ENCODE measurements around the gene CCDC138. TPM values are rescaled to one million over a fixed set of nuclear protein-coding genes. Genes with fewer than 3 reads are reported as not detected.

The CCDC138 gene
- total RNA-seq, 4 donors from 2014 or later = 1.9 to 4.6 (median 2.9) TPM

DNA sequence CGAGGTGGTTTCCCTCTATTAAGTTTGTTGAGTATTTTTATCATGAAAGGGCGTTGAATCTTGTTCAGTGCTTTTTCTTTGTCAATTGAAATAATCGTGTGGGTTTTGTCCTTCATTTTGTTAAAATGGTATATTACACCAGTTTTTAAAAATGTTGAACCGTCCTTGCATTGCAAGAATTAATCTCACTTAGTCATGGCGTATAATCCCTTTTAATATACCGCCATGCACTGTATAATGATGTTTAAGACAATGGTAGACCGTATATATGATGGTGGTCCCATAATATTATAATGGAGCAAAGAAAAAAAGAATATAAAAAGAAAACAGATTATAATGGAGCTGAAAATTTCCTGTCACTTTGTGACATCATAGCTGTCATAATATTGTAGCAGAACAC, 50.6 kb downstream of the CCDC138 start:
- TF ChIP-seq, protein P1, sequence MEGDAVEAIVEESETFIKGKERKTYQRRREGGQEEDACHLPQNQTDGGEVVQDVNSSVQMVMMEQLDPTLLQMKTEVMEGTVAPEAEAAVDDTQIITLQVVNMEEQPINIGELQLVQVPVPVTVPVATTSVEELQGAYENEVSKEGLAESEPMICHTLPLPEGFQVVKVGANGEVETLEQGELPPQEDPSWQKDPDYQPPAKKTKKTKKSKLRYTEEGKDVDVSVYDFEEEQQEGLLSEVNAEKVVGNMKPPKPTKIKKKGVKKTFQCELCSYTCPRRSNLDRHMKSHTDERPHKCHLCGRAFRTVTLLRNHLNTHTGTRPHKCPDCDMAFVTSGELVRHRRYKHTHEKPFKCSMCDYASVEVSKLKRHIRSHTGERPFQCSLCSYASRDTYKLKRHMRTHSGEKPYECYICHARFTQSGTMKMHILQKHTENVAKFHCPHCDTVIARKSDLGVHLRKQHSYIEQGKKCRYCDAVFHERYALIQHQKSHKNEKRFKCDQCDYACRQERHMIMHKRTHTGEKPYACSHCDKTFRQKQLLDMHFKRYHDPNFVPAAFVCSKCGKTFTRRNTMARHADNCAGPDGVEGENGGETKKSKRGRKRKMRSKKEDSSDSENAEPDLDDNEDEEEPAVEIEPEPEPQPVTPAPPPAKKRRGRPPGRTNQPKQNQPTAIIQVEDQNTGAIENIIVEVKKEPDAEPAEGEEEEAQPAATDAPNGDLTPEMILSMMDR (IDR thresholded peaks at IDR 0.05; ENCODE audit: low read depth) = no peak

DNA sequence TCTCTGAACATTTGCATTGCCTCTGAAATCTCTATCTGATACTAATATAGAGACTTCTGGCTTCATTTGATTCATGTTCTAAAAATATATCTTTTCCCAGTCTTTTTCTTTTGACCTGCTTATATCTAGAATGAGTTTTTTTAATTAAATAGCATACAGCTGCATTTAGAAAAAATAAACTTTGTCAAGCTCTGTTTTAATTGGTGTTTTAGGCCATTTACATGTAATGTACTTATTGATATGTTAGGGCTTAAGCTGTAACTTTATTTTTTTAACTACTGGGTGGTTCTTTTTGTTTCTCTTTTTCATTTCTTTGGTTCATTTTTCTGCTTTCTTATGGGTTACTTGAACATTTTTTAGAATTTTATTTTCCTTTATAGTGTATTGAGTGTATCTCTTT, 54.9 kb downstream of the CCDC138 start:
- TF ChIP-seq, protein P1 (IDR thresholded peaks at IDR 0.05; ENCODE audit: low read depth) = no peak

DNA sequence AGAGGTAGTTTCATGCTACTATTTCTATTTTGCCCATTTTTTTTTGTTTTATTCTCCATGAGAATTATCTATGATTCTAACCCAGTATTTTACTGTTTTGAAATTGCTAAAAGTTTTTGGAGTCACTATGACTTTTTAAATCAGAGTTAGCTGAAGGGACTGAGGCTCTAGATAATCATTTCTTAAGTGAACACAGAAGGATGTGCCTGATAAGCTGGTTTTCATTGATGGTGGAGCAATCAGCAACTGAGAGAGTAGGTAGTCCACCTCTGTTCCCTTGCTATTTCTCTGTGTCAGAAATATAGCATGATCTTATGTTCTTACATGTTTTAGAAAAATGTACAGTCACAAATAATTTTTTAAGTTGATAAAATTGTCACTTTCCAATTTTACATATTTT, 59.4 kb downstream of the CCDC138 start:
- TF ChIP-seq, protein P1 (IDR thresholded peaks at IDR 0.05; ENCODE audit: low read depth) = no peak

DNA sequence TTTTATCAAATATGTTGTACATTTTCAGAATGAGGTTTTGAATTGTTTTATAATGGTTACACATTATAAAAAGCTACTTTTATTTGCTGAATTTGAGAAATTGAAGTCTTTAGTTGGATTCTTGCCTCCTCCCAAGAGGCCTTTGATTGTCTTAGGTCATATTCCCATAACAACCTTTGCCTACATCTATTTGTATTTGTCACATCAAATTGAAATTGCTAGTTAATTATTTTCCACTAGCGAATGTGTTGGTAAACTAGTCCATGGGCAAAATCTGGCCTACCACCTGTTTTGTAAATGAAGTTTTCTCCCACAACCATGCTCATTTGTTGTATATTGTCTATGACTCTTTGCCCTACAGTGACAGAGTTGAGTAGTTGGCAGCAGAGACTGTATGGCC, 60.4 kb downstream of the CCDC138 start:
- TF ChIP-seq, protein P1 (IDR thresholded peaks at IDR 0.05; ENCODE audit: low read depth) = no peak

DNA sequence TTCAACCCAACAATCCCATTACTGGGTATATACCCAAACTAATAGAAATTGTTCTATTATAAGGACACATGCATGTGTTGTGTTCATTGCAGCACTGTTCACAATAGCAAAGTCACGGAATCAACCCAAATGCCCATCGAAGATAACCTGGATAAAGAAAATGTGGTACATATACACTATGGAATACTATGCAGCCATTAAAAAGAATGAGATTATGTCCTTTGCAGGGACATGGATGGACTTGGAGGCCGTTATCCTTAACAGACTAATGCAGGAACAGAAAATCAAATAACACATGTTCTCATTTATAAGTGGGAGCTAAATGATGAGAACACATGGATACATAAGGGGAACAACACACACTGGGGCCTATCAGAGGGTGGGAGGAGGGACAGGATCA, 65.8 kb downstream of the CCDC138 start:
- TF ChIP-seq, protein P1 (IDR thresholded peaks at IDR 0.05; ENCODE audit: low read depth) = no peak

DNA sequence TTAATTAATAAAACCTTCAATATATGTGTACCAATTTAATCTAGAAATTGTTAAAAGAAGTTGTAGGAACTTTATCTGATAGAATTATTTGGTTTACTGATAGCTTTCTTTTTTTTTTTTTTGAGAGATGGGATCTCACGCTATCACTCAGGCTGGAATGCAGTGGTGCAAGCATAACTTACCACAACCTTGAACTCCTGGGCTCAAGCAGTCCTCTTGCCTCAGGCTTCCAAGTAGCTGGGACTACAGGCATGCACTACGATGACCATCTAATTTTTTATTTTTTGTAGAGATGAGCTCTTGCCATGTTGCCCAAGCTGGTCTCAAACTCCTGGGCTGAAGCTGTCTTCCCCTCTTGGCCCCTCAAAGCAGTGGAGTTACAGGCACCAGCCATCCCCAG, 66.8 kb downstream of the CCDC138 start:
- TF ChIP-seq, protein P1 (IDR thresholded peaks at IDR 0.05; ENCODE audit: low read depth) = no peak

DNA sequence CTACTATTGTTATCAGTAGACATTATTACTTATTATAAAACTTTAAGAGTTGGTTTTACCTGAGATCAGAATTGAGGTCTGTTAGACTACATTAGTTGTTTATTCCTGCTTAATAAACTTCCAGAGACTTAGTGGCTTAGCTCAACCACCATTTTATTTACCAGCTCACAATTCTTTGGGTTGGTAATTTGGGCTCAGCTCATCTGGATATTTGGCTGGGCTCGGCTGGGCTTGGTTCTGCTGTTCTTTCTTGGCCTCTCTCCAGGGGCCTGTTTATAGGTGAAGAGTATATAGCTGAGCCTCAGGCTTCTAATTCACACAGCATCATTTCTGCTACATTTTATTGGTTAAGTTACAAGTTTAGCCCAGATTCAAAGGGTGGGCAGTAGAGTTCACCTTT, 67.9 kb downstream of the CCDC138 start:
- TF ChIP-seq, protein P1 (IDR thresholded peaks at IDR 0.05; ENCODE audit: low read depth) = no peak

All from subcutaneous adipose tissue (tissue), 4 donors.